ENCODE measurements around the gene HEYL. TPM values are rescaled to one million over a fixed set of nuclear protein-coding genes. Genes with fewer than 3 reads are reported as not detected.

HEYL gene
- polyA plus RNA-seq, 1 of the 3 experiments (the other 2 are of a cell fraction) = not detected

DNA sequence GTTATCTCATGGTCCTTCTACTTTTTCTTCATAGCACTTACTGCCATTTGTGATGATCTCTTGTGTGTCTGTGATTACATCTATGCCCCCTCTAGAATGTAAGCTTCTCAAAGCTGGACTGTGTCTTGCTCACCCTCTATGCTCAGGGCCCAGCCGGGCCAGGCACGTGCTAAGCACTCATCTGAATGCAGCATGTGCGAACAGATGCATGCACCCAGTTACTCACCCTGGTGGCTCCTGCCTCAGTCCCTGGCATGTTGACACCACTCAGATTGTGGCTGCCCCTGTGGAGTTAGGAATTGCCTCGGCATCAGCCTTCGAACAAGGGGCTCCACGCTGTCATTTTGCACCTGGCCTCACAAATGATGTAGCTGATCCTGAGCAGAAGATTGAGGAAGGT, 43.3 kb downstream of the HEYL start:
- Histone ChIP-seq H3K9ac (no peak overlapping the region), H3K9me3 (no peaks in the 10 kb centered on the region), H3K36me3 (replicated peaks in 1 of 2; ENCODE audit: control insufficient read depth in 1 of 2, insufficient read depth in 2 of 2, low read length in 1 of 2) (no peaks in the 10 kb centered on the region), H3F3A (replicated peaks; ENCODE audit: insufficient read depth) (no peaks in the 10 kb centered on the region), H2AFZ (ENCODE audit: low read depth) (no peak overlapping the region), H3K4me2 (no peak overlapping the region), H3K4me3 (ENCODE audit: low read depth in 2 of 2, low read length in 1 of 2) (no peak overlapping the region), H3K27me3 (ENCODE audit: insufficient read depth) (peaks cover 6% of the 10 kb centered on the region; the same call in 1 of the 2 replicates), H3K4me1 (ENCODE audit: control insufficient read depth in 1 of 2, insufficient read depth in 2 of 2, low read depth in 1 of 2, low read length in 1 of 2) (no peaks in the 10 kb centered on the region; a peak in 1 of 4 replicates), H3K79me2 (ENCODE audit: insufficient read depth) (no peaks in the 10 kb centered on the region), H4K20me1 (ENCODE audit: insufficient read depth) (no peaks in the 10 kb centered on the region), H3K9me2 (no peaks in the 10 kb centered on the region), H3K27ac (ENCODE audit: low read depth in 2 of 2, low read length in 1 of 2) (no peak overlapping the region)
- TF ChIP-seq FOXJ3 (CRISPR knock-in tag; IDR thresholded peaks at IDR 0.05) = no peak
- no peak for DNase-seq
- POLR2A ChIA-PET = interaction anchor here (0.8 to 1.4 kb wide), 2 partner anchors 10 to 19 kb away, joined by 3 to 4 read pairs; no protein-coding TSS in a partner anchor
- 86% methylated on average over 3 of the region's 6 CpGs for WGBS (ENCODE audit: low lambda C conversion rate)
- CTCF ChIA-PET = interaction anchor here (1.2 to 3.7 kb wide), 4 partner anchors 10 to 73 kb away, joined by 3 to 22 read pairs (median 6); partner anchors contain the start of gene PABPC4

DNA sequence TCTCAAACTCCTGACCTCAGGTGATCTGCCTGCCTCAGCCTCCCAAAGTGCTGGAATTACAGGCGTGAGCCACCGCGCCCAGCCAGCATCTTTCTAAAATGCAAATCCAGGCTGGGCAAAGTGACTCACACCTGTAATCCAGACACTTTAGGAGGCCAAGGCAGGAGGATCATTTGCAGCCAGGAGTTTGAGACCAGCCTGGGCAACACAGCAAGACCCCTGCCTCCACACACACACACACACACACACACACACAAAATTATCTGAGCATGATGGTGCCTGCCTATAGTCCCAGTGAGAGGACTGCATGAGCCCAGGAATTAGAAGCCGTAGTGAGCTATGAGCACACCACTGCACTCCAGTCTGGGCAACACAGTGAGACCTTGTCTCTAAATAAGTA, 46.1 kb downstream of the HEYL start:
- Histone ChIP-seq H3K4me2 (no peak overlapping the region), H3F3A (replicated peaks; ENCODE audit: insufficient read depth) (no peaks in the 10 kb centered on the region), H2AFZ (ENCODE audit: low read depth) (no peak overlapping the region), H4K20me1 (ENCODE audit: insufficient read depth) (no peaks in the 10 kb centered on the region), H3K9me2 (no peaks in the 10 kb centered on the region), H3K79me2 (ENCODE audit: insufficient read depth) (no peaks in the 10 kb centered on the region), H3K27me3 (ENCODE audit: insufficient read depth) (peaks cover 6% of the 10 kb centered on the region; the same call in 1 of the 2 replicates), H3K27ac (ENCODE audit: low read depth in 2 of 2, low read length in 1 of 2) (no peak overlapping the region), H3K4me3 (ENCODE audit: low read depth in 2 of 2, low read length in 1 of 2) (no peak overlapping the region), H3K9me3 (no peaks in the 10 kb centered on the region), H3K4me1 (ENCODE audit: control insufficient read depth in 1 of 2, insufficient read depth in 2 of 2, low read depth in 1 of 2, low read length in 1 of 2) (no peaks in the 10 kb centered on the region; a peak in 1 of 4 replicates), H3K36me3 (replicated peaks in 1 of 2; ENCODE audit: control insufficient read depth in 1 of 2, insufficient read depth in 2 of 2, low read length in 1 of 2) (no peaks in the 10 kb centered on the region), H3K9ac (no peak overlapping the region)
- CTCF ChIA-PET = interaction anchor here (0.9 to 1.2 kb wide), 3 partner anchors 13 to 79 kb away, joined by 3 to 4 read pairs (median 4); no protein-coding TSS in a partner anchor
- 100% methylated on average over 4 of the region's 4 CpGs for WGBS (ENCODE audit: low lambda C conversion rate)
- no peak for TF ChIP-seq GATA2 (CRISPR knock-in tag; IDR thresholded peaks at IDR 0.05)
- TF ChIP-seq ELF1 (IDR thresholded peaks at IDR 0.05) = no peak
- TF ChIP-seq GABPA (IDR thresholded peaks at IDR 0.05; ENCODE audit: low read depth) = no peak
- TF ChIP-seq, protein P1, sequence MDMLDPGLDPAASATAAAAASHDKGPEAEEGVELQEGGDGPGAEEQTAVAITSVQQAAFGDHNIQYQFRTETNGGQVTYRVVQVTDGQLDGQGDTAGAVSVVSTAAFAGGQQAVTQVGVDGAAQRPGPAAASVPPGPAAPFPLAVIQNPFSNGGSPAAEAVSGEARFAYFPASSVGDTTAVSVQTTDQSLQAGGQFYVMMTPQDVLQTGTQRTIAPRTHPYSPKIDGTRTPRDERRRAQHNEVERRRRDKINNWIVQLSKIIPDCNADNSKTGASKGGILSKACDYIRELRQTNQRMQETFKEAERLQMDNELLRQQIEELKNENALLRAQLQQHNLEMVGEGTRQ (IDR thresholded peaks at IDR 0.05; ENCODE audit: borderline replicate concordance, low read depth, low read length) = no peak
- no peak for TF ChIP-seq FOXJ3 (CRISPR knock-in tag; IDR thresholded peaks at IDR 0.05)
- TF ChIP-seq NFIC (IDR thresholded peaks at IDR 0.05; ENCODE audit: borderline replicate concordance) = no peak
- TF ChIP-seq, protein P2, sequence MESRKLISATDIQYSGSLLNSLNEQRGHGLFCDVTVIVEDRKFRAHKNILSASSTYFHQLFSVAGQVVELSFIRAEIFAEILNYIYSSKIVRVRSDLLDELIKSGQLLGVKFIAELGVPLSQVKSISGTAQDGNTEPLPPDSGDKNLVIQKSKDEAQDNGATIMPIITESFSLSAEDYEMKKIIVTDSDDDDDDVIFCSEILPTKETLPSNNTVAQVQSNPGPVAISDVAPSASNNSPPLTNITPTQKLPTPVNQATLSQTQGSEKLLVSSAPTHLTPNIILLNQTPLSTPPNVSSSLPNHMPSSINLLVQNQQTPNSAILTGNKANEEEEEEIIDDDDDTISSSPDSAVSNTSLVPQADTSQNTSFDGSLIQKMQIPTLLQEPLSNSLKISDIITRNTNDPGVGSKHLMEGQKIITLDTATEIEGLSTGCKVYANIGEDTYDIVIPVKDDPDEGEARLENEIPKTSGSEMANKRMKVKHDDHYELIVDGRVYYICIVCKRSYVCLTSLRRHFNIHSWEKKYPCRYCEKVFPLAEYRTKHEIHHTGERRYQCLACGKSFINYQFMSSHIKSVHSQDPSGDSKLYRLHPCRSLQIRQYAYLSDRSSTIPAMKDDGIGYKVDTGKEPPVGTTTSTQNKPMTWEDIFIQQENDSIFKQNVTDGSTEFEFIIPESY (IDR thresholded peaks at IDR 0.05; ENCODE audit: borderline replicate concordance, low read depth) = no peak
- TF ChIP-seq, protein P3, sequence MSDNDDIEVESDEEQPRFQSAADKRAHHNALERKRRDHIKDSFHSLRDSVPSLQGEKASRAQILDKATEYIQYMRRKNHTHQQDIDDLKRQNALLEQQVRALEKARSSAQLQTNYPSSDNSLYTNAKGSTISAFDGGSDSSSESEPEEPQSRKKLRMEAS (IDR thresholded peaks at IDR 0.05; ENCODE audit: low read depth) = no peak
- no peak for TF ChIP-seq MEF2A (IDR thresholded peaks at IDR 0.05; ENCODE audit: borderline replicate concordance, low read depth)
- TF ChIP-seq JUND (IDR thresholded peaks at IDR 0.05) = no peak
- TF ChIP-seq EZH2phosphoT487 (IDR thresholded peaks at IDR 0.05; ENCODE audit: borderline replicate concordance, low read depth) = no peak
- no peak for TF ChIP-seq RXRA (IDR thresholded peaks at IDR 0.05; ENCODE audit: borderline replicate concordance, low read depth)
- no peak for TF ChIP-seq SMC3 (IDR thresholded peaks at IDR 0.05; ENCODE audit: low read depth, low read length)
- TF ChIP-seq, protein P4, sequence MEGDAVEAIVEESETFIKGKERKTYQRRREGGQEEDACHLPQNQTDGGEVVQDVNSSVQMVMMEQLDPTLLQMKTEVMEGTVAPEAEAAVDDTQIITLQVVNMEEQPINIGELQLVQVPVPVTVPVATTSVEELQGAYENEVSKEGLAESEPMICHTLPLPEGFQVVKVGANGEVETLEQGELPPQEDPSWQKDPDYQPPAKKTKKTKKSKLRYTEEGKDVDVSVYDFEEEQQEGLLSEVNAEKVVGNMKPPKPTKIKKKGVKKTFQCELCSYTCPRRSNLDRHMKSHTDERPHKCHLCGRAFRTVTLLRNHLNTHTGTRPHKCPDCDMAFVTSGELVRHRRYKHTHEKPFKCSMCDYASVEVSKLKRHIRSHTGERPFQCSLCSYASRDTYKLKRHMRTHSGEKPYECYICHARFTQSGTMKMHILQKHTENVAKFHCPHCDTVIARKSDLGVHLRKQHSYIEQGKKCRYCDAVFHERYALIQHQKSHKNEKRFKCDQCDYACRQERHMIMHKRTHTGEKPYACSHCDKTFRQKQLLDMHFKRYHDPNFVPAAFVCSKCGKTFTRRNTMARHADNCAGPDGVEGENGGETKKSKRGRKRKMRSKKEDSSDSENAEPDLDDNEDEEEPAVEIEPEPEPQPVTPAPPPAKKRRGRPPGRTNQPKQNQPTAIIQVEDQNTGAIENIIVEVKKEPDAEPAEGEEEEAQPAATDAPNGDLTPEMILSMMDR (IDR thresholded peaks at IDR 0.05) = no peak
- TF ChIP-seq POLR2AphosphoS5 (IDR thresholded peaks at IDR 0.05; ENCODE audit: low read depth, low read length) = no peak
- no peak for TF ChIP-seq TAF1 (IDR thresholded peaks at IDR 0.05; ENCODE audit: borderline replicate concordance, low read depth, low read length)
- no peak for DNase-seq
- POLR2A ChIA-PET = no interaction called here

Measured in SK-N-SH (cell line).